ENCODE data around the gene SDHA.
A peak's percentile ranks its signal among the peaks of the same experiment; 100 is the strongest.
"Not testable (repeated sequence)": the region's sequence is repeated elsewhere in the genome, so short reads cannot be mapped to it uniquely, and the experiment has no call there.

The SDHA gene

DNA sequence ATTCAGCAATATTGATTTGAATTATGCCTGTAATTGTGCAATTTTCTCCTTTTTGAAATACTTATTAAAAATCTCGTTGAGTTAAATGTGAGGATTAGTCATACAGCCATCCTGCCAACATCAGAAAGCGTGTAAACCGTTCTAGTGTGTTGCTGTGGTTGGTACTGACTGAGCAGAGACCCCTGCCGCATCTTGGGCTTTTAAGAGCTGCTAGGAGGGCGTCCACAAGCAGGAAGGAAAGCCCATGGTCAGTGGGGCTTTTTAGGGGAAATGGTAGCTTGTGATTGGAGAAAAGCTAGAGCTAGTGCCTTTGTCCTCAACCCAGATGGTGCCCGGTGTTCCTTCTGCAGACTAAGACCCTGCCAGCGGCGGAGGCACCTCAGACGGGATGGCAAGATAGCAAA, 1.3 kb downstream of the SDHA start:
- TF ChIP-seq, protein P1, sequence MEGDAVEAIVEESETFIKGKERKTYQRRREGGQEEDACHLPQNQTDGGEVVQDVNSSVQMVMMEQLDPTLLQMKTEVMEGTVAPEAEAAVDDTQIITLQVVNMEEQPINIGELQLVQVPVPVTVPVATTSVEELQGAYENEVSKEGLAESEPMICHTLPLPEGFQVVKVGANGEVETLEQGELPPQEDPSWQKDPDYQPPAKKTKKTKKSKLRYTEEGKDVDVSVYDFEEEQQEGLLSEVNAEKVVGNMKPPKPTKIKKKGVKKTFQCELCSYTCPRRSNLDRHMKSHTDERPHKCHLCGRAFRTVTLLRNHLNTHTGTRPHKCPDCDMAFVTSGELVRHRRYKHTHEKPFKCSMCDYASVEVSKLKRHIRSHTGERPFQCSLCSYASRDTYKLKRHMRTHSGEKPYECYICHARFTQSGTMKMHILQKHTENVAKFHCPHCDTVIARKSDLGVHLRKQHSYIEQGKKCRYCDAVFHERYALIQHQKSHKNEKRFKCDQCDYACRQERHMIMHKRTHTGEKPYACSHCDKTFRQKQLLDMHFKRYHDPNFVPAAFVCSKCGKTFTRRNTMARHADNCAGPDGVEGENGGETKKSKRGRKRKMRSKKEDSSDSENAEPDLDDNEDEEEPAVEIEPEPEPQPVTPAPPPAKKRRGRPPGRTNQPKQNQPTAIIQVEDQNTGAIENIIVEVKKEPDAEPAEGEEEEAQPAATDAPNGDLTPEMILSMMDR (IDR thresholded peaks at IDR 0.05; ENCODE audit: low read depth, low read length): no peak
- Histone ChIP-seq H3K4me3 (ENCODE audit: low read depth, low read length) (peak overlapping the region; percentile 98; the same call in 1 of the 2 replicates), H3K27me3 (ENCODE audit: insufficient read depth, low read depth, severe bottlenecking) (no peaks in the 10 kb centered on the region), H3K36me3 (peaks cover 20% of the 10 kb centered on the region), H3K27ac (no peak overlapping the region), H3K9me3 (ENCODE audit: severe bottlenecking) (no peaks in the 10 kb centered on the region)
- DNase-seq: no peak

DNA sequence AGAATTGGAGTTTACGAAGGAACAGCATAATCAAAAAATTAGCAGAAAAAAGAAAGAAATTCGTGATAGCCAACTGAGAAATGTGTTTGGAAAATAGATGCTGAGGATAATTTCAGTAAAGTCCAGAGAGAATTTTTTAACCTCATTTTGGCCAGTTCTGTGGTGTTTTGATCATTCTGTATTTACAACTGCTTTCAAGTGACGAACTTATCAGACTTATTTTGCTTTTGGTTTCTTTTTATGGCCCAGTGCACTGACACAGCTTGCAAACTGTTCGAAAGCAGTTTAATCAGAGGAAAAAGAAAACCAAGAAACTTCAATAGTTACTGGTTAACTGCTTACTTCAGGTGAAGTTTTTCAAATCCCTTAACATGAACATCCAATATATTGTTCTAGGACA, 1.9 kb downstream of the SDHA start:
- no peak overlapping the region for H3K4me3 ChIP-seq (ENCODE audit: low read depth, low read length)

DNA sequence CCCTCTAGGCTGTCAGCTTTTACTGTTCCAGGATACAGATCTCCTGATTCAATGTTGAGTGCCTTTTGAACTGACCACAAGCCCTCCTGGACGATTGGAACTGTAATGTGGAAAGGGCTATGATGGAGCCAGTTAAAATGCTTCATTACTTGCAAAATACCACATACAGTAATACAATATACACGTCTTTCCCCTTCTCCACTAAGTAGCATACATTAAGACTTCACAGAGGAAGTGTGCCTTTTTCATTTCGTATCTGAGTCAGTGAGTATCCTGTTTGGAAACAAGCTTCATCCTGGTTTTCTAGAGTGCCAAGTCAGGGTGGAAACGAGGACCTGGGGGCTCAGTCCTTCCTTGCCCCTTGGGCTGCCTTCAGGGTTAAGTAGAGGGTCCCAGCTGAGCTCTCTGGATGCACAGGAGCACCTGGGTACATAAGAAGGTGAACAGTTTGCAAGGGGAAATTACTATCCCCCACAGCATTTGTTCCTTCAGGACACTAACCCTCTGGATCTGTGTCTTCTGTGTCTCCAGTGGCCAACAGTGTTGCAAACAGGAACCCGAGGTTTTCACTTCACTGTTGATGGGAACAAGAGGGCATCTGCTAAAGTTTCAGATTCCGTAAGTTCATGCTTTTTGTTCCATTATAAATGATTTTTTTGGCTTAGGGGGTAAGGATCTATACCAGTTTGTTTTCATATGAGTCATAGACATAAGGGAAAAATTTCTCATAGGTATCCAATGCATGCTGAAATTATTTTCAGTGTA, 5.0 kb downstream of the SDHA start:
- not testable (repeated sequence) for H3K9me3 ChIP-seq (ENCODE audit: severe bottlenecking); DNase-seq; H3K27ac ChIP-seq; H3K4me3 ChIP-seq (ENCODE audit: low read depth, low read length); H3K27me3 ChIP-seq (ENCODE audit: insufficient read depth, low read depth, severe bottlenecking)
- H3K36me3 ChIP-seq: peaks cover 47% of the 10 kb centered on the region

More for the DNA sequence above, 1.9 kb downstream of the SDHA start:
- Histone ChIP-seq H3K27me3 (ENCODE audit: insufficient read depth, low read depth, severe bottlenecking) (no peaks in the 10 kb centered on the region), H3K36me3 (peaks cover 22% of the 10 kb centered on the region), H3K9me3 (ENCODE audit: severe bottlenecking) (no peaks in the 10 kb centered on the region), H3K27ac (no peak overlapping the region)
- no peak for DNase-seq
- TF ChIP-seq, protein P1 (IDR thresholded peaks at IDR 0.05; ENCODE audit: low read depth, low read length): no peak

DNA sequence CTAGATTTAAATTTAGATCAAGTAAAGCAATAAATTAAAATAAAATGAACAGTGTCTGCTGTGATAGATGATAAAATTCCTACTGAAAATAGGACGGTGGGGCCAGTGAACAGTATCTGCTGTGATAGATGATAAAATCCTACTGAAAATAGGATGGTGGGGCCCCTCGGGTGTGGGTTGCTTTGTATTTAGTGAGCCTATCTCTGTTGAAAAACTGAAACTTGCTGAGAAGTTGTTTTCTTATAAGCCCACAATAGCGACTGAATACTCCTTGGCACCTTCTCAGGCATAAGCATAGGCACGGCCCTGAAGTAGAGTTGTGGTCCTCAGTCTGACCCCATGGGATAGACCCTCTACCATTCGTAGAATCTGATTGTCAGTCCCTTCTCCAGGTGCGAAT, 5.7 kb downstream of the SDHA start:
- Histone ChIP-seq H3K27me3 (ENCODE audit: insufficient read depth, low read depth, severe bottlenecking) (no peaks in the 10 kb centered on the region), H3K36me3 (peaks cover 54% of the 10 kb centered on the region), H3K9me3 (ENCODE audit: severe bottlenecking) (no peaks in the 10 kb centered on the region), H3K4me3 (ENCODE audit: low read depth, low read length) (no peak overlapping the region), H3K27ac (no peak overlapping the region)
- DNase-seq: no peak
- TF ChIP-seq, protein P1 (IDR thresholded peaks at IDR 0.05; ENCODE audit: low read depth, low read length): no peak

DNA sequence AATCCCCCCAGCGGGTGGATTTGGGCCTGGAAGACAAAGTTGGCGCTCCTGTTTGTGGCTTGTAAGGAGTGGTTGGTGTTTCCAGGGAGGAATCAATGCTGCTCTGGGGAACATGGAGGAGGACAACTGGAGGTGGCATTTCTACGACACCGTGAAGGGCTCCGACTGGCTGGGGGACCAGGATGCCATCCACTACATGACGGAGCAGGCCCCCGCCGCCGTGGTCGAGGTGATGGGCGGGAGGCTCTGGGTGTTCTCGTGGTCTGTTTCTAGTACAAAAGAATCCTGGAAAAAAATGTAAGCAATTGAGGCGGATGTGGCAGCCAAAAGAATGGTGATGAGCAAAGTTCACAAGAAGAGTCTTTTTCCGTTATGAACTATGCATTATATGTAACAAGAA, 7.2 kb downstream of the SDHA start:
- TF ChIP-seq, protein P1 (IDR thresholded peaks at IDR 0.05; ENCODE audit: low read depth, low read length): no peak
- Histone ChIP-seq H3K27ac (no peak overlapping the region), H3K4me3 (ENCODE audit: low read depth, low read length) (no peak overlapping the region), H3K9me3 (ENCODE audit: severe bottlenecking) (no peaks in the 10 kb centered on the region), H3K27me3 (ENCODE audit: insufficient read depth, low read depth, severe bottlenecking) (no peaks in the 10 kb centered on the region), H3K36me3 (peaks cover 61% of the 10 kb centered on the region)
- DNase-seq: no peak

DNA sequence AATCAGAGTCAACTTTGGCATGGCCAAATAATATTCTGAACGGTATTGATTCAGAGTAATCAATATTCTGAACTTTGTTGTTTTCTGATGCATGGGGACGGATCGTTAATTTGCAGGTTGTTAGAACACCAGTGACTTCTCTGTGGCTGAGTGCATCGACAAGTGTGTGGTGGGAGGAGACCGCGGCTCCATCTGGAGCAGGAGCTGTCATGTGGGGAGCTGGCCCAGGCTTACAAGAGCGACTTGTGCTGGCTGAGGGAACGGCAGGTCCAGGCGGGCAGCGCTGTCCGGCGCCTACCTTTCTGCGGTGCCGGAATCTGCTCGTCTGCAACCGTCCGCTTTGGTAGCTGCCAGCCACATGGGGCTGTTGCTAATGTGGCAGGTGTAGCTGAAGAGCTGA, 9.3 kb downstream of the SDHA start:
- not testable (repeated sequence) for DNase-seq; H3K27me3 ChIP-seq (ENCODE audit: insufficient read depth, low read depth, severe bottlenecking); H3K27ac ChIP-seq; H3K4me3 ChIP-seq (ENCODE audit: low read depth, low read length); H3K9me3 ChIP-seq (ENCODE audit: severe bottlenecking)
- peaks cover 68% of the 10 kb centered on the region for H3K36me3 ChIP-seq

DNA sequence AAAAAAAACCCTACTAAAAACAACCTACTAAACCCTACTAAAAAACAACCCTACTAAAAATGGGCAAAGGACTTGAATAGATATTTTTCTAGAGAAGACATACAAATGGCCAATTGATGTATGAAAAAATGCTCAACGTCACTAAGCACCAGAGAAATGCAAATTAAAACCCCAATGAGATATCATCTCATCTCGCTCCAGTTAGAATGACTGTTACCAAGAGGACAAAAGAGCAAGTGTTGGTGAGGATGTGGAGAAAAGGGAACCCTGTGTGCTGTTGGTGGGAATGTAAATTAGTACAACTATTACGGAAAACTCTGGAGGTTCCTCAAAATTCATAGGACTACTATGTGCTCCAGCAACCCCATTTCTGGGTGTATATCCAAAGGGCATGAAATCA, 10.8 kb downstream of the SDHA start:
- TF ChIP-seq, protein P1 (IDR thresholded peaks at IDR 0.05; ENCODE audit: low read depth, low read length): no peak
- DNase-seq: no peak
- H3K27ac ChIP-seq: no peak overlapping the region
- H3K36me3 ChIP-seq: peaks cover 72% of the 10 kb centered on the region
- no peak overlapping the region for H3K4me3 ChIP-seq (ENCODE audit: low read depth, low read length)
- H3K9me3 ChIP-seq (ENCODE audit: severe bottlenecking): no peaks in the 10 kb centered on the region
- H3K27me3 ChIP-seq (ENCODE audit: insufficient read depth, low read depth, severe bottlenecking): no peaks in the 10 kb centered on the region
